H1 (cell line): ENCODE measurements around the gene WFIKKN1. TPM values are rescaled to one million over a fixed set of nuclear protein-coding genes. Genes with fewer than 3 reads are reported as not detected.

Source experiments
- BRCA1 ChIP-seq: IDR thresholded peaks from 2 replicates; pipeline ENCODE4 v1.6.1; 2012; ENCODE audit warnings: low read depth, low read length, improper control_type of control experiment
- GABPA ChIP-seq: IDR thresholded peaks from 2 replicates; pipeline ENCODE4 v1.6.1; 2011; ENCODE audit warnings: mild to moderate bottlenecking, low read length, moderate library complexity, borderline replicate concordance; ENCODE audit not compliant: insufficient read depth
- JUND ChIP-seq: IDR thresholded peaks from 2 replicates; pipeline ENCODE4 v1.6.1; 2011; ENCODE audit warnings: mild to moderate bottlenecking, improper control_type of control experiment, low read length
- KDM1A ChIP-seq: fragments of 200-600, 300-600 bp; sonication (generic); IDR thresholded peaks from 2 replicates; pipeline ENCODE4 v1.7.1; 2016; ENCODE audit warnings: mild to moderate bottlenecking, low read length, borderline replicate concordance
- MAFK ChIP-seq: IDR thresholded peaks from 2 replicates; pipeline ENCODE4 v1.6.1; 2012; ENCODE audit warnings: low read depth, mild to moderate bottlenecking, improper control_type of control experiment, low read length
- POLR2A ChIP-seq, 2 experiments: IDR thresholded peaks; 1 replicate in 1 of 2; 2 replicates in 1 of 2; pipeline ENCODE4 v1.6.1; 2011; ENCODE audit warnings: low read depth in 2 of 2, low read length in 2 of 2, mild to moderate bottlenecking in 2 of 2; ENCODE audit errors: control extremely low read depth in 1 of 2
- RAD21 ChIP-seq, 2 experiments: IDR thresholded peaks in 1 of 2; conservative IDR thresholded peaks in 1 of 2; 2 replicates each; pipeline ENCODE4 v1.6.1; 2011; ENCODE audit warnings: low read depth in 2 of 2, low read length in 2 of 2, improper control_type of control experiment in 1 of 2, inconsistent platforms in 1 of 2, mild to moderate bottlenecking in 1 of 2, moderate library complexity in 1 of 2
- RFX5 ChIP-seq: IDR thresholded peaks from 2 replicates; pipeline ENCODE4 v1.6.1; 2011; ENCODE audit warnings: low read depth, low read length, improper control_type of control experiment, borderline replicate concordance
- RXRA ChIP-seq: IDR thresholded peaks from 2 replicates; pipeline ENCODE4 v1.6.1; 2011; ENCODE audit warnings: low read depth, mild to moderate bottlenecking, low read length, moderate library complexity; ENCODE audit not compliant: insufficient read depth
- SIN3A ChIP-seq, 2 experiments: IDR thresholded peaks in 1 of 2; conservative IDR thresholded peaks in 1 of 2; 2 replicates each; pipeline ENCODE4 v1.6.1; 2011 to 2012; ENCODE audit warnings: low read length in 2 of 2, improper control_type of control experiment in 1 of 2, low read depth in 1 of 2, mild to moderate bottlenecking in 1 of 2
- SP4 ChIP-seq: IDR thresholded peaks from 2 replicates; pipeline ENCODE4 v1.6.1; 2012; ENCODE audit warnings: low read length, inconsistent platforms
- SRF ChIP-seq: IDR thresholded peaks from 2 replicates; pipeline ENCODE4 v1.6.1; 2011; ENCODE audit warnings: mild to moderate bottlenecking, low read depth, low read length, moderate library complexity
- polyA plus RNA-seq, 7 experiments: library from polyadenylated mRNA; depleted of rRNA in 3 of 7; stranded (reverse) in 5 of 7; unstranded in 2 of 7; fragments of >200 nt in 5 of 7; fragments of 200-250 nt in 2 of 7; gene quantifications; 1 replicate in 5 of 7; 2 replicates in 1 of 7; 4 replicates in 1 of 7; pipeline versions ENCODE4 v1.2.1 to v1.2.3, GENCODE V29; 2011 to 2013; ENCODE audit warnings: missing spikeins in 2 of 7, mixed read lengths in 2 of 7
- total RNA-seq: library from RNA; stranded (reverse); fragmentation: NEBNext Ultra II Directional; extraction: Animal tissue kit (Norgen Biotek cat#: 25700); gene quantifications from 2 replicates; pipeline ENCODE4 v1.2.1, GENCODE V29; 2021
- TF ChIP-seq, protein P1 (sequence below): fragments of 300-600 bp; sonication (generic); IDR thresholded peaks from 2 replicates; pipeline ENCODE4 v1.7.1; 2012; ENCODE audit warnings: low read length, moderate library complexity, mild to moderate bottlenecking, inconsistent platforms; ENCODE audit not compliant: insufficient replicate concordance

WFIKKN1 gene
- total and polyA plus RNA-seq, 2 of the 8 experiments (the other 6 are each of a cell fraction or from before 2014, with no cell fraction given), result 11.4 to 15.8 TPM

- TF ChIP-seq, protein P1, sequence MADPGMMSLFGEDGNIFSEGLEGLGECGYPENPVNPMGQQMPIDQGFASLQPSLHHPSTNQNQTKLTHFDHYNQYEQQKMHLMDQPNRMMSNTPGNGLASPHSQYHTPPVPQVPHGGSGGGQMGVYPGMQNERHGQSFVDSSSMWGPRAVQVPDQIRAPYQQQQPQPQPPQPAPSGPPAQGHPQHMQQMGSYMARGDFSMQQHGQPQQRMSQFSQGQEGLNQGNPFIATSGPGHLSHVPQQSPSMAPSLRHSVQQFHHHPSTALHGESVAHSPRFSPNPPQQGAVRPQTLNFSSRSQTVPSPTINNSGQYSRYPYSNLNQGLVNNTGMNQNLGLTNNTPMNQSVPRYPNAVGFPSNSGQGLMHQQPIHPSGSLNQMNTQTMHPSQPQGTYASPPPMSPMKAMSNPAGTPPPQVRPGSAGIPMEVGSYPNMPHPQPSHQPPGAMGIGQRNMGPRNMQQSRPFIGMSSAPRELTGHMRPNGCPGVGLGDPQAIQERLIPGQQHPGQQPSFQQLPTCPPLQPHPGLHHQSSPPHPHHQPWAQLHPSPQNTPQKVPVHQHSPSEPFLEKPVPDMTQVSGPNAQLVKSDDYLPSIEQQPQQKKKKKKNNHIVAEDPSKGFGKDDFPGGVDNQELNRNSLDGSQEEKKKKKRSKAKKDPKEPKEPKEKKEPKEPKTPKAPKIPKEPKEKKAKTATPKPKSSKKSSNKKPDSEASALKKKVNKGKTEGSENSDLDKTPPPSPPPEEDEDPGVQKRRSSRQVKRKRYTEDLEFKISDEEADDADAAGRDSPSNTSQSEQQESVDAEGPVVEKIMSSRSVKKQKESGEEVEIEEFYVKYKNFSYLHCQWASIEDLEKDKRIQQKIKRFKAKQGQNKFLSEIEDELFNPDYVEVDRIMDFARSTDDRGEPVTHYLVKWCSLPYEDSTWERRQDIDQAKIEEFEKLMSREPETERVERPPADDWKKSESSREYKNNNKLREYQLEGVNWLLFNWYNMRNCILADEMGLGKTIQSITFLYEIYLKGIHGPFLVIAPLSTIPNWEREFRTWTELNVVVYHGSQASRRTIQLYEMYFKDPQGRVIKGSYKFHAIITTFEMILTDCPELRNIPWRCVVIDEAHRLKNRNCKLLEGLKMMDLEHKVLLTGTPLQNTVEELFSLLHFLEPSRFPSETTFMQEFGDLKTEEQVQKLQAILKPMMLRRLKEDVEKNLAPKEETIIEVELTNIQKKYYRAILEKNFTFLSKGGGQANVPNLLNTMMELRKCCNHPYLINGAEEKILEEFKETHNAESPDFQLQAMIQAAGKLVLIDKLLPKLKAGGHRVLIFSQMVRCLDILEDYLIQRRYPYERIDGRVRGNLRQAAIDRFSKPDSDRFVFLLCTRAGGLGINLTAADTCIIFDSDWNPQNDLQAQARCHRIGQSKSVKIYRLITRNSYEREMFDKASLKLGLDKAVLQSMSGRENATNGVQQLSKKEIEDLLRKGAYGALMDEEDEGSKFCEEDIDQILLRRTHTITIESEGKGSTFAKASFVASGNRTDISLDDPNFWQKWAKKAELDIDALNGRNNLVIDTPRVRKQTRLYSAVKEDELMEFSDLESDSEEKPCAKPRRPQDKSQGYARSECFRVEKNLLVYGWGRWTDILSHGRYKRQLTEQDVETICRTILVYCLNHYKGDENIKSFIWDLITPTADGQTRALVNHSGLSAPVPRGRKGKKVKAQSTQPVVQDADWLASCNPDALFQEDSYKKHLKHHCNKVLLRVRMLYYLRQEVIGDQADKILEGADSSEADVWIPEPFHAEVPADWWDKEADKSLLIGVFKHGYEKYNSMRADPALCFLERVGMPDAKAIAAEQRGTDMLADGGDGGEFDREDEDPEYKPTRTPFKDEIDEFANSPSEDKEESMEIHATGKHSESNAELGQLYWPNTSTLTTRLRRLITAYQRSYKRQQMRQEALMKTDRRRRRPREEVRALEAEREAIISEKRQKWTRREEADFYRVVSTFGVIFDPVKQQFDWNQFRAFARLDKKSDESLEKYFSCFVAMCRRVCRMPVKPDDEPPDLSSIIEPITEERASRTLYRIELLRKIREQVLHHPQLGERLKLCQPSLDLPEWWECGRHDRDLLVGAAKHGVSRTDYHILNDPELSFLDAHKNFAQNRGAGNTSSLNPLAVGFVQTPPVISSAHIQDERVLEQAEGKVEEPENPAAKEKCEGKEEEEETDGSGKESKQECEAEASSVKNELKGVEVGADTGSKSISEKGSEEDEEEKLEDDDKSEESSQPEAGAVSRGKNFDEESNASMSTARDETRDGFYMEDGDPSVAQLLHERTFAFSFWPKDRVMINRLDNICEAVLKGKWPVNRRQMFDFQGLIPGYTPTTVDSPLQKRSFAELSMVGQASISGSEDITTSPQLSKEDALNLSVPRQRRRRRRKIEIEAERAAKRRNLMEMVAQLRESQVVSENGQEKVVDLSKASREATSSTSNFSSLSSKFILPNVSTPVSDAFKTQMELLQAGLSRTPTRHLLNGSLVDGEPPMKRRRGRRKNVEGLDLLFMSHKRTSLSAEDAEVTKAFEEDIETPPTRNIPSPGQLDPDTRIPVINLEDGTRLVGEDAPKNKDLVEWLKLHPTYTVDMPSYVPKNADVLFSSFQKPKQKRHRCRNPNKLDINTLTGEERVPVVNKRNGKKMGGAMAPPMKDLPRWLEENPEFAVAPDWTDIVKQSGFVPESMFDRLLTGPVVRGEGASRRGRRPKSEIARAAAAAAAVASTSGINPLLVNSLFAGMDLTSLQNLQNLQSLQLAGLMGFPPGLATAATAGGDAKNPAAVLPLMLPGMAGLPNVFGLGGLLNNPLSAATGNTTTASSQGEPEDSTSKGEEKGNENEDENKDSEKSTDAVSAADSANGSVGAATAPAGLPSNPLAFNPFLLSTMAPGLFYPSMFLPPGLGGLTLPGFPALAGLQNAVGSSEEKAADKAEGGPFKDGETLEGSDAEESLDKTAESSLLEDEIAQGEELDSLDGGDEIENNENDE, result no peak
- TF ChIP-seq SP4 (no peak), BRCA1 (no peak), SIN3A (conservative IDR thresholded peaks at IDR 0.05 in 1 of 2, IDR thresholded peaks at IDR 0.05 in 1 of 2; ENCODE audit: low read depth in 1 of 2, low read length in 2 of 2) (no peak), MAFK (no peak), GABPA (no peak), KDM1A (no peak), JUND (no peak), RXRA (no peak), SRF (no peak), POLR2A (IDR thresholded peaks at IDR 0.05; ENCODE audit: control extremely low read depth in 1 of 2, low read depth in 2 of 2, low read length in 2 of 2) (no peak), RFX5 (no peak), RAD21 (IDR thresholded peaks at IDR 0.05 in 1 of 2, conservative IDR thresholded peaks at IDR 0.05 in 1 of 2; ENCODE audit: low read depth in 2 of 2, low read length in 2 of 2) (no peak)
- TF ChIP-seq, all 59 proteins: peak for 0
These were observed 47.3 kb upstream of the WFIKKN1 start (continued) for GRCh38 chr16:583470-583814.
